SK-N-SH (cell line): Measurements from ENCODE around the gene DEAF1. TPM values are rescaled to one million over a fixed set of nuclear protein-coding genes. Genes with fewer than 3 reads are reported as not detected.

ENCODE experiments used
- CTCF ChIA-PET: fragments of 300-600, 350-600 bp; formaldehyde crosslinking; extraction: SDS; loops from one replicate; lab custom pipeline; 2021; lab: Yijun Ruan, JAX
- POLR2A ChIA-PET: fragments of 350-600 bp; sonication (Branson Sonifier 250); formaldehyde crosslinking; extraction: SDS; loops from one replicate; lab custom pipeline; 2020; ENCODE audit warnings: antibody characterized with exemption, inconsistent platforms; lab: Yijun Ruan, JAX
- DNase-seq: peaks from one replicate; pipeline ENCODE4 v3.0.0; 2012
- H2AFZ ChIP-seq: fragments of 200-600 bp; sonication (generic); 2 replicates; pipeline ENCODE4 v1.8.1; 2016; ENCODE audit warnings: antibody characterized with exemption, mild to moderate bottlenecking, low read depth
- H3F3A ChIP-seq: fragments of 200-600 bp; sonication (generic); replicated peaks from 2 replicates; pipeline ENCODE3; 2016; ENCODE audit warnings: antibody characterized with exemption, mild to moderate bottlenecking; ENCODE audit not compliant: insufficient read depth
- H3K27ac ChIP-seq, 2 experiments: fragments of 200-500 bp in 1 of 2; fragments of 200-600 bp in 1 of 2; sonication (Bioruptor generic) in 1 of 2; sonication (generic), shearing (Covaris generic) in 1 of 2; 2 replicates each; pipeline versions ENCODE4 v1.5.1 to v1.6.1; 2014 to 2016; ENCODE audit warnings: low read depth in 2 of 2, inconsistent platforms in 1 of 2, low read length in 1 of 2, mild to moderate bottlenecking in 1 of 2, mixed read lengths in 1 of 2
- H3K27me3 ChIP-seq: fragments of 200-600 bp; sonication (generic), shearing (Covaris generic); 2 replicates; pipeline ENCODE4 v1.6.1; 2016; ENCODE audit warnings: mixed run types; ENCODE audit not compliant: insufficient read depth
- H3K36me3 ChIP-seq, 2 experiments: fragments of 200-500 bp in 1 of 2; fragments of 200-600 bp in 1 of 2; sonication (Bioruptor generic) in 1 of 2; sonication (generic) in 1 of 2; replicated peaks in 1 of 2; 2 replicates each; pipeline versions ENCODE3 to v1.5.1; 2014 to 2016; ENCODE audit warnings: low read length in 1 of 2, mild to moderate bottlenecking in 1 of 2; ENCODE audit not compliant: insufficient read depth in 2 of 2, control insufficient read depth in 1 of 2
- H3K4me1 ChIP-seq, 2 experiments: fragments of 200-500 bp in 1 of 2; fragments of 200-600 bp in 1 of 2; sonication (Bioruptor generic) in 1 of 2; sonication (generic), shearing (Covaris generic) in 1 of 2; 2 replicates each; pipeline versions ENCODE4 v1.5.1 to v1.6.1; 2014 to 2016; ENCODE audit warnings: low read depth in 1 of 2, low read length in 1 of 2, mixed run types in 1 of 2; ENCODE audit not compliant: insufficient read depth in 2 of 2, control insufficient read depth in 1 of 2
- H3K4me2 ChIP-seq: fragments of 200-600 bp; sonication (generic), shearing (Covaris generic); 2 replicates; pipeline ENCODE4 v1.6.1; 2017; ENCODE audit warnings: mixed run types
- H3K4me3 ChIP-seq, 2 experiments: fragments of 200-500 bp in 1 of 2; fragments of 200-600 bp in 1 of 2; sonication (Bioruptor generic) in 1 of 2; sonication (generic), shearing (Covaris generic) in 1 of 2; 2 replicates each; pipeline versions ENCODE4 v1.5.1 to v1.8.1; 2014 to 2016; ENCODE audit warnings: low read depth in 2 of 2, inconsistent platforms in 1 of 2, low read length in 1 of 2, mild to moderate bottlenecking in 1 of 2, mixed read lengths in 1 of 2, moderate library complexity in 1 of 2
- H3K79me2 ChIP-seq: fragments of 200-600 bp; sonication (generic); 2 replicates; pipeline ENCODE4 v1.8.1; 2017; ENCODE audit warnings: mild to moderate bottlenecking; ENCODE audit not compliant: insufficient read depth
- H3K9ac ChIP-seq: fragments of 200-600 bp; sonication (generic); 2 replicates; pipeline ENCODE4 v1.6.1; 2017; ENCODE audit warnings: mixed run types
- H3K9me2 ChIP-seq: fragments of 200-600 bp; sonication (generic); 2 replicates; pipeline ENCODE4 v1.6.1; 2017; ENCODE audit warnings: mixed run types
- H3K9me3 ChIP-seq: fragments of 200-600 bp; sonication (generic); 2 replicates; pipeline ENCODE4 v1.6.1; 2017; ENCODE audit warnings: mixed run types, mild to moderate bottlenecking, moderate library complexity
- H4K20me1 ChIP-seq: fragments of 200-600 bp; sonication (generic); 2 replicates; pipeline ENCODE4 v1.6.1; 2017; ENCODE audit warnings: mild to moderate bottlenecking, mixed run types; ENCODE audit not compliant: insufficient read depth
- ELF1 ChIP-seq: IDR thresholded peaks from 2 replicates; pipeline ENCODE4 v1.4.0; 2012
- EP300 ChIP-seq, 2 experiments: IDR thresholded peaks; 2 replicates each; pipeline versions ENCODE4 v1.4.0 to v1.6.1; 2012; ENCODE audit warnings: borderline replicate concordance in 1 of 2, low read depth in 1 of 2, low read length in 1 of 2
- EZH2phosphoT487 ChIP-seq: fragments of 200-600 bp; sonication (generic); IDR thresholded peaks from 2 replicates; pipeline ENCODE4 v1.6.1; 2017; ENCODE audit warnings: low read depth, mixed run types, mild to moderate bottlenecking, antibody characterized with exemption, moderate library complexity, borderline replicate concordance
- FOSL2 ChIP-seq: IDR thresholded peaks from 2 replicates; pipeline ENCODE4 v1.4.0; 2012; ENCODE audit warnings: low read depth, mild to moderate bottlenecking, moderate library complexity, borderline replicate concordance
- FOXM1 ChIP-seq: IDR thresholded peaks from 2 replicates; pipeline ENCODE4 v1.4.0; 2012; ENCODE audit warnings: low read depth, mild to moderate bottlenecking
- GABPA ChIP-seq: IDR thresholded peaks from 2 replicates; pipeline ENCODE4 v1.4.0; 2012; ENCODE audit warnings: low read depth, mild to moderate bottlenecking
- JUND ChIP-seq: IDR thresholded peaks from 2 replicates; pipeline ENCODE4 v1.4.0; 2012
- NFIC ChIP-seq: IDR thresholded peaks from 2 replicates; pipeline ENCODE4 v1.4.0; 2012; ENCODE audit warnings: borderline replicate concordance
- POLR2AphosphoS5 ChIP-seq: IDR thresholded peaks from 2 replicates; pipeline ENCODE4 v1.6.1; 2012; ENCODE audit warnings: low read depth, low read length
- RAD21 ChIP-seq: IDR thresholded peaks from 2 replicates; pipeline ENCODE4 v1.6.1; 2012; ENCODE audit warnings: mild to moderate bottlenecking, low read length
- RCOR1 ChIP-seq: fragments of 150-350 bp; IDR thresholded peaks from 2 replicates; pipeline ENCODE4 v1.6.1; 2017; ENCODE audit warnings: antibody characterized with exemption, low read length
- SIN3A ChIP-seq: IDR thresholded peaks from 2 replicates; pipeline ENCODE4 v1.6.1; 2012; ENCODE audit warnings: low read depth, mild to moderate bottlenecking, low read length, moderate library complexity, borderline replicate concordance
- TEAD4 ChIP-seq: IDR thresholded peaks from 2 replicates; pipeline ENCODE4 v1.4.0; 2012; ENCODE audit warnings: mild to moderate bottlenecking, borderline replicate concordance; ENCODE audit not compliant: insufficient read depth
- WGBS: methylation state at CpG from one replicate; pipeline ENCODE4 v1.1.6; 2017; ENCODE audit warnings: low lambda C conversion rate; 5-methylcytosine and 5-hydroxymethylcytosine counted together
- polyA plus RNA-seq, 3 experiments: library from polyadenylated mRNA; depleted of rRNA; stranded (reverse); fragments of >200 nt; gene quantifications; 2 replicates each; pipeline ENCODE4 v1.2.3, GENCODE V29; 2012
- TF ChIP-seq, protein P1 (sequence below): fragments of 150-350 bp; IDR thresholded peaks from 2 replicates; pipeline ENCODE4 v1.6.1; 2016; ENCODE audit warnings: mild to moderate bottlenecking, low read depth, low read length
- TF ChIP-seq, protein P2 (sequence below): IDR thresholded peaks from 2 replicates; pipeline ENCODE4 v1.6.1; 2012; ENCODE audit warnings: mild to moderate bottlenecking, low read depth, low read length, moderate library complexity
- TF ChIP-seq, protein P3 (sequence below): fragments of 150-350 bp; IDR thresholded peaks from 2 replicates; pipeline ENCODE4 v1.6.1; 2017; ENCODE audit warnings: antibody characterized with exemption, low read length, low read depth, borderline replicate concordance

DEAF1 gene
- polyA plus RNA-seq, 1 of the 3 experiments (the other 2 are of a cell fraction): 40.6 TPM

DNA sequence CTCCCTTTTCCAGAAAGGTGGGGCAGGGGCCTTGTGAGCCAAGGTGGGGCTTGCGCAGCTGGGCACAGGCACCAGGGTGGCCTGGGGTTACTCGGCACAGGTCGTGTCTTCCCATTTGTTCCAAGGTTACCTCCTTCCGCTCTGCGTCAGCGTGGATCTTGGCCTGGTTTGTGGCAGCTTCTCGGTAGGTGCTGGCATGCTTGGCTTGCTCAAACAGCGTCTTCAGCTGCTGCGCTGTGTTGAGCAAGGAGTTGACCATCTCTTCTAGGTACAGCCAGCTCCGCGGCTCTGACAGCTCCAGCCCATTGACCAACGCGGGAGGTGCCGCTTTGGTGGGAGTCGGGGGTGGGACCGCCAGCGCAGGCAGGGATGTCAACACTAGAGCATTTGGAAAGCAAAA is 20.6 kb downstream of the DEAF1 start:
- H3K36me3 ChIP-seq: peaks cover 19 to 24% of the 10 kb centered on the region in 2 experiments
- H3K27me3 ChIP-seq: no peaks in the 10 kb centered on the region
- no peaks in the 10 kb centered on the region for H4K20me1 ChIP-seq
- WGBS: 91% methylated on average over 15 of the region's 17 CpGs
- no peak overlapping the region for H3K4me3 ChIP-seq
- CTCF ChIA-PET: interaction anchor here (0.9 to 2.2 kb wide), 3 partner anchors 10 to 52 kb away, joined by 3 to 7 read pairs (median 4); no protein-coding TSS in a partner anchor
- no peaks in the 10 kb centered on the region for H3K9me2 ChIP-seq
- no peak overlapping the region for H3K4me2 ChIP-seq
- TF ChIP-seq, protein P1, sequence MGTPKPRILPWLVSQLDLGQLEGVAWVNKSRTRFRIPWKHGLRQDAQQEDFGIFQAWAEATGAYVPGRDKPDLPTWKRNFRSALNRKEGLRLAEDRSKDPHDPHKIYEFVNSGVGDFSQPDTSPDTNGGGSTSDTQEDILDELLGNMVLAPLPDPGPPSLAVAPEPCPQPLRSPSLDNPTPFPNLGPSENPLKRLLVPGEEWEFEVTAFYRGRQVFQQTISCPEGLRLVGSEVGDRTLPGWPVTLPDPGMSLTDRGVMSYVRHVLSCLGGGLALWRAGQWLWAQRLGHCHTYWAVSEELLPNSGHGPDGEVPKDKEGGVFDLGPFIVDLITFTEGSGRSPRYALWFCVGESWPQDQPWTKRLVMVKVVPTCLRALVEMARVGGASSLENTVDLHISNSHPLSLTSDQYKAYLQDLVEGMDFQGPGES: no peak
- TF ChIP-seq JUND (no peak), POLR2AphosphoS5 (no peak), FOSL2 (no peak), ELF1 (no peak), EP300 (IDR thresholded peaks at IDR 0.05; ENCODE audit: borderline replicate concordance in 1 of 2, low read depth in 1 of 2, low read length in 1 of 2) (no peak)
- TF ChIP-seq, protein P2, sequence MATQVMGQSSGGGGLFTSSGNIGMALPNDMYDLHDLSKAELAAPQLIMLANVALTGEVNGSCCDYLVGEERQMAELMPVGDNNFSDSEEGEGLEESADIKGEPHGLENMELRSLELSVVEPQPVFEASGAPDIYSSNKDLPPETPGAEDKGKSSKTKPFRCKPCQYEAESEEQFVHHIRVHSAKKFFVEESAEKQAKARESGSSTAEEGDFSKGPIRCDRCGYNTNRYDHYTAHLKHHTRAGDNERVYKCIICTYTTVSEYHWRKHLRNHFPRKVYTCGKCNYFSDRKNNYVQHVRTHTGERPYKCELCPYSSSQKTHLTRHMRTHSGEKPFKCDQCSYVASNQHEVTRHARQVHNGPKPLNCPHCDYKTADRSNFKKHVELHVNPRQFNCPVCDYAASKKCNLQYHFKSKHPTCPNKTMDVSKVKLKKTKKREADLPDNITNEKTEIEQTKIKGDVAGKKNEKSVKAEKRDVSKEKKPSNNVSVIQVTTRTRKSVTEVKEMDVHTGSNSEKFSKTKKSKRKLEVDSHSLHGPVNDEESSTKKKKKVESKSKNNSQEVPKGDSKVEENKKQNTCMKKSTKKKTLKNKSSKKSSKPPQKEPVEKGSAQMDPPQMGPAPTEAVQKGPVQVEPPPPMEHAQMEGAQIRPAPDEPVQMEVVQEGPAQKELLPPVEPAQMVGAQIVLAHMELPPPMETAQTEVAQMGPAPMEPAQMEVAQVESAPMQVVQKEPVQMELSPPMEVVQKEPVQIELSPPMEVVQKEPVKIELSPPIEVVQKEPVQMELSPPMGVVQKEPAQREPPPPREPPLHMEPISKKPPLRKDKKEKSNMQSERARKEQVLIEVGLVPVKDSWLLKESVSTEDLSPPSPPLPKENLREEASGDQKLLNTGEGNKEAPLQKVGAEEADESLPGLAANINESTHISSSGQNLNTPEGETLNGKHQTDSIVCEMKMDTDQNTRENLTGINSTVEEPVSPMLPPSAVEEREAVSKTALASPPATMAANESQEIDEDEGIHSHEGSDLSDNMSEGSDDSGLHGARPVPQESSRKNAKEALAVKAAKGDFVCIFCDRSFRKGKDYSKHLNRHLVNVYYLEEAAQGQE: no peak
- H3F3A ChIP-seq: no peaks in the 10 kb centered on the region
- no peaks in the 10 kb centered on the region for H3K4me1 ChIP-seq
- H3K9me3 ChIP-seq: no peaks in the 10 kb centered on the region
- no peaks in the 10 kb centered on the region for H3K79me2 ChIP-seq
- H3K27ac ChIP-seq: no peak overlapping the region
- POLR2A ChIA-PET: no interaction called here
- DNase-seq: no peak
- no peak overlapping the region for H2AFZ ChIP-seq
- H3K9ac ChIP-seq: no peak overlapping the region

DNA sequence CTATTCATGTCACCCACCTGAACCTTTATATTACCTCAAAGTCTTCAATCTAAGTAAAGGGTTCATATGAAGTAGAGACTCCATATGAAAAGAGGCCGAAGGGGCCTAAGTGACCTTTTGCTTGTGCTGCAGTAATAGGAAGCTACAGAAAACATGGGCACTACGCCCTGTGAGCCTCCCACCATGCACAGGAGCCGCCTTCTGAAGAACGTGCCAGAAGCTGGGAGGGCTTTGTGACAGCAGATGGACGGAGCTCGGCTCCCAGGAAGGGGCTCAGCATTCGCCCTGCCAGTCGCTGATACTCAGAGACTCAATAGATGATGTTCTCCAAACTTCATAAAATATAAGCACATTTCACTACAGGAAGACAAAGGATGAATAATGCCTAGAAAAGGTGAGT is 21.2 kb downstream of the DEAF1 start:
- Histone ChIP-seq H3K36me3 (peaks cover 19 to 22% of the 10 kb centered on the region in 2 experiments), H3K27ac (no peak overlapping the region), H4K20me1 (no peaks in the 10 kb centered on the region), H3K27me3 (no peaks in the 10 kb centered on the region), H3K4me1 (no peaks in the 10 kb centered on the region), H2AFZ (no peak overlapping the region), H3K79me2 (no peaks in the 10 kb centered on the region), H3K9me3 (no peaks in the 10 kb centered on the region), H3K9ac (no peak overlapping the region), H3K4me2 (no peak overlapping the region), H3F3A (no peaks in the 10 kb centered on the region), H3K9me2 (no peaks in the 10 kb centered on the region), H3K4me3 (no peak overlapping the region)
- WGBS: 92% methylated on average over 8 of the region's 8 CpGs
- POLR2A ChIA-PET: no interaction called here
- DNase-seq: no peak
- CTCF ChIA-PET: interaction anchor here (0.9 to 2.2 kb wide), 3 partner anchors 10 to 53 kb away, joined by 3 to 7 read pairs (median 4); no protein-coding TSS in a partner anchor
- TF ChIP-seq ELF1: no peak
- no peak for TF ChIP-seq RCOR1
- TF ChIP-seq, protein P2: no peak
- no peak for TF ChIP-seq GABPA
- no peak for TF ChIP-seq FOXM1
- TF ChIP-seq NFIC: no peak
- no peak for TF ChIP-seq RAD21
- TF ChIP-seq, protein P3, sequence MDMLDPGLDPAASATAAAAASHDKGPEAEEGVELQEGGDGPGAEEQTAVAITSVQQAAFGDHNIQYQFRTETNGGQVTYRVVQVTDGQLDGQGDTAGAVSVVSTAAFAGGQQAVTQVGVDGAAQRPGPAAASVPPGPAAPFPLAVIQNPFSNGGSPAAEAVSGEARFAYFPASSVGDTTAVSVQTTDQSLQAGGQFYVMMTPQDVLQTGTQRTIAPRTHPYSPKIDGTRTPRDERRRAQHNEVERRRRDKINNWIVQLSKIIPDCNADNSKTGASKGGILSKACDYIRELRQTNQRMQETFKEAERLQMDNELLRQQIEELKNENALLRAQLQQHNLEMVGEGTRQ: no peak
- TF ChIP-seq TEAD4: no peak
- TF ChIP-seq EZH2phosphoT487: no peak
- TF ChIP-seq, protein P1: no peak
- TF ChIP-seq SIN3A: no peak
